Large intestine (tissue), 12 donors: Measurements from ENCODE around the gene COL17A1. TPM values are rescaled to one million over a fixed set of nuclear protein-coding genes. Genes with fewer than 3 reads are reported as not detected.
A peak's percentile ranks its signal among the peaks of the same experiment; 100 is the strongest.

Source experiments
- DNase-seq, 2 donors: peaks; one replicate each; pipeline versions ENCODE4 v3.0.0 to v3.0.0-alpha.2; 2013
- H3K27ac ChIP-seq: one replicate; pipeline ENCODE4 v1.5.1; 2013; ENCODE audit warnings: low read length
- H3K27me3 ChIP-seq: 2 replicates; pipeline ENCODE4 v1.6.1; 2013; ENCODE audit warnings: low read length; ENCODE audit not compliant: control insufficient read depth, insufficient read depth
- H3K36me3 ChIP-seq: 2 replicates; pipeline ENCODE4 v1.6.1; 2013; ENCODE audit warnings: low read length; ENCODE audit not compliant: control insufficient read depth, insufficient read depth
- H3K4me1 ChIP-seq: one replicate; pipeline ENCODE4 v1.6.1; 2013; ENCODE audit warnings: low read length; ENCODE audit not compliant: control insufficient read depth, insufficient read depth
- H3K4me3 ChIP-seq: one replicate; pipeline ENCODE4 v1.5.1; 2013; ENCODE audit warnings: low read length
- H3K9me3 ChIP-seq: one replicate; pipeline ENCODE4 v1.6.1; 2013; ENCODE audit warnings: mild to moderate bottlenecking, low read depth, low read length, moderate library complexity; ENCODE audit not compliant: control insufficient read depth
- WGBS: methylation state at CpG from one replicate; pipeline ENCODE4 v1.1.5; 2013; ENCODE audit warnings: low lambda C conversion rate; ENCODE audit not compliant: insufficient coverage; 5-methylcytosine and 5-hydroxymethylcytosine counted together
- long read RNA-seq, 11 donors: transcript quantifications; one replicate each; lab custom pipeline, GENCODE V29; 2026
- polyA plus RNA-seq: library from polyadenylated mRNA; unstranded; fragments of 120-200 nt; gene quantifications from one replicate; pipeline ENCODE4 v1.2.1, GENCODE V29; 2013

COL17A1 gene
- 8.8 TPM for polyA plus RNA-seq
- long read RNA-seq, donor 1 = 0 reads
- long read RNA-seq, donor 2 = 0 reads
- long read RNA-seq, donor 3 = 0 reads
- long read RNA-seq, donor 4 = 0 reads
- long read RNA-seq, donor 5, full-length matches to known transcripts = 1 of 1 reads
- long read RNA-seq, donor 5, partial matches to known transcripts = 0 of 1 reads
- long read RNA-seq, donor 5, other reads (novel, unspliced or antisense) = 0 of 1 reads
- long read RNA-seq, donor 6 = 0 reads
- long read RNA-seq, donor 7, partial matches to known transcripts = 6 of 6 reads
- long read RNA-seq, donor 7, other reads (novel, unspliced or antisense) = 0 of 6 reads
- long read RNA-seq, donor 8 = 0 reads
- long read RNA-seq, donor 9 = 0 reads
- long read RNA-seq, donor 10 = 0 reads
- long read RNA-seq, donor 11 = 0 reads

DNA sequence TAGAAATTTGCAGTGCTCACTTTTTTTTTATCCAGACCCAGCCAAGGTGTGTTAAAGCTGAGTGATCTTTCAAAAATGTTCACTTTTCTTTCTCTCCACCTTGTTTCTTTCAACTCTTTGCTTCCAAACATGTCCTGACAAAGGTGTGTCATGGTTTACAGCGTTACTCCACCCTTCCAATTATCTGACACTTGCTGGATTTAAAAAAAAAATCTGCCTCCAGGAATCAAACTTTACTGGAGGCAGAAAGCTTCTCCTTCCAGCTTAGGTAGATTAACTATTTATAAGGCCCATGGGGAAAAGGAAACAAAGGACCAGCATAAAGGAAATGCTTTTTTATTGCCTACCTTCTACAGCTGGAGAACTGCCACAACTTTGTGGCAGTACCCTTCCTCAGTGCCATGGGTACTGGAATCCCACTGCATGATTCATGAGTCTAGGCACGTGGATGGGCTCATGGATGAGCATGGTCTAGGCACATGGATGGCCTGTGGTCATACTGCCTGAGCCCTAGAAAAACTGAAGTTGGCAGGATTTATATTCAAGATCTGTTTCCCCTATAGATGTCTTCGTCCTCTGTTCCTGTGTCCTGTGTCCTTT is at the start of gene COL17A1:
Gene COL17A1, minus strand, starts transcription at position 80 of the 600 bp plus-strand sequence. CDS start 5,207 bp downstream, outside the sequence.
- H3K9me3 ChIP-seq = no peaks in the 10 kb centered on the region
- WGBS = 100% methylated on average over 1 of the region's 3 CpGs
- no peak within 1 kb of the TSS for H3K27ac ChIP-seq
- H3K4me1 ChIP-seq = peaks cover 9% of the 10 kb centered on the region
- no peaks in the 10 kb centered on the region for H3K27me3 ChIP-seq
- no peak within 1 kb of the TSS for H3K4me3 ChIP-seq
- DNase-seq = no peak
- no peaks in the 10 kb centered on the region for H3K36me3 ChIP-seq

DNA sequence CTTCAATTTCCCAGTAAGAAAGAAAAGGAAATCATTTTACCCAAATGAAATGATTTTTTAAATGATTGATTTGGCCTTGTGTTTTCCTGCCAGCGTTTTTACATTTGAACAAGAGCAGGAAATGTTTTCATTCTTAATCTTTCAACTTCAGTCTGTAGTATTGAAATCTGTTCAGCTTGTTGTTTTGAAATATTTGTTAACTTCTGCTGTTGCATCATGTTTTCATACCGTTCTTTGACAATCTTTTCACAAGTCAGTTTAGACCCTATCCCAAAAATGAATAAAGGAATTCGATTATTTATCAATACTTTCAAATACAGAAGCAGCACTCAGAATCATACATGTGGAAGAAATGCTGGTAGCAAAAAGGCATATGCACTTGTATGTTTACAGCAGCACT is 44.4 kb upstream of the COL17A1 start:
- Histone ChIP-seq H3K4me3 (no peak overlapping the region), H3K27me3 (no peaks in the 10 kb centered on the region), H3K9me3 (no peaks in the 10 kb centered on the region), H3K27ac (no peak overlapping the region), H3K4me1 (no peaks in the 10 kb centered on the region), H3K36me3 (peaks cover 2% of the 10 kb centered on the region)
- WGBS = 60% methylated on average over 1 of the region's 3 CpGs
- DNase-seq = no peak

DNA sequence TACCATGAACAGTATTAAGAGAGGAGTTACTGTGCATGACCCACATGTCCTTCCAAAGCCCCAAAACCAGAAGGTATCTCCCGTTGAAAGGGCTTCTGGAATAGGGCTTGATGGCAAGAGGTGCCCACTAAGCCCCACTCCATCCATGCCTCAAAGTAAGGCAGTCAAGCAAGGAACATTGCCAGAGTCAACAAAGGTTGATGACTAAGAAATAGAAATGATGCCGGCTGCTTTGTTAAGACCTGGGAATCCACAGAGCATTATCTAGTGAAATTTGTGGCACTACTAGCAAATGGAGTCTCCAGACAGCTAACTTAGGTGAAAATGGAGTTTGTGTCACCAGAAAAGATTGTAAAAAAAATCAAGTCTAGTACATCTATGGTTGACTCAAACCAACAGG is 42.5 kb upstream of the COL17A1 start:
- Histone ChIP-seq H3K27me3 (no peaks in the 10 kb centered on the region), H3K4me1 (peaks cover under 1% of the 10 kb centered on the region), H3K9me3 (no peaks in the 10 kb centered on the region), H3K4me3 (no peak overlapping the region), H3K27ac (no peak overlapping the region), H3K36me3 (peaks cover 2% of the 10 kb centered on the region)
- DNase-seq = no peak
- WGBS = no CpG with 5 or more reads among the region's 2 CpGs

DNA sequence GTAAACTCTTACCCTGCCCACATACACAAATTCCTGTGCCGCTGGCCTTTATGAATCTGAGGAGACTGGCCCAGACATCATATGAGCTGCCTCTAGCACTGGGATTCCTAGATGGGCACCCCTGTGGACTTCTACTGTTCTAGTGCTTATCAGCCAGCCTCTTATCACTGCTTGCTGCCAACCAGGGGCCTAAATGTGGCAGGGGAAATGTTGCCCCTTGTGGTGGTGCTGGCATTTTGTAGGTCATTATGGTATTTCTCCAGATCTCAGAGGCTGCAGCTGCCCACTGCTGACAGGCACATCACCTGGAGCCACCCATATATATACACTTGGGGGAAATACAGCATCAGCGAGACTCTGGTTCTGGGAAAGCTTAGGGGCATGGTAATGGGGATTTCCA is 41.7 kb upstream of the COL17A1 start:
- H3K27me3 ChIP-seq = no peaks in the 10 kb centered on the region
- no peak overlapping the region for H3K27ac ChIP-seq
- DNase-seq = no peak
- no CpG with 5 or more reads among the region's 2 CpGs for WGBS
- H3K4me3 ChIP-seq = no peak overlapping the region
- H3K4me1 ChIP-seq = peaks cover 2% of the 10 kb centered on the region
- H3K9me3 ChIP-seq = no peaks in the 10 kb centered on the region
- peaks cover 2% of the 10 kb centered on the region for H3K36me3 ChIP-seq

DNA sequence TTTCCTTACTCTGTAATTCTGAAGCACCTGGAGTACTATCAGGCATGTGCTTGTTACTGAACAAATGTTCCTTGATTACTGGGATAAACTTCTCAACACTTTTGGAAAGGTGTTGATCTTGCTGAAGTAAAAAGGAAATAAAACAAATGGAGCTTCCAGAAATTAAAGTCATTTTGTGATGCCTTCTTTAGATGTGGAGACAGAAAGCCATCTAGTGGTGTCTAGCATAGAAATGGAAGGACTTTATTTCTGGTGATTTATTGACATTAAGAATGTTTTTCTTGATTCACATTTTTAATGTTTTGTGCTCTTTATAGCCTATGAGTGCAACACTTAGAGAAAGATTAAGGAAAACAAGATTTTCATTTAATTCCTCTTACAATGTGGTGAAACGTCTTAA is 37.7 kb upstream of the COL17A1 start:
- no peak overlapping the region for H3K27ac ChIP-seq
- no peak for DNase-seq
- H3K4me1 ChIP-seq = peaks cover 7% of the 10 kb centered on the region
- H3K9me3 ChIP-seq = no peaks in the 10 kb centered on the region
- no peaks in the 10 kb centered on the region for H3K27me3 ChIP-seq
- WGBS = no CpG with 5 or more reads among the region's 1 CpG
- H3K36me3 ChIP-seq = peaks cover 2% of the 10 kb centered on the region
- H3K4me3 ChIP-seq = no peak overlapping the region

DNA sequence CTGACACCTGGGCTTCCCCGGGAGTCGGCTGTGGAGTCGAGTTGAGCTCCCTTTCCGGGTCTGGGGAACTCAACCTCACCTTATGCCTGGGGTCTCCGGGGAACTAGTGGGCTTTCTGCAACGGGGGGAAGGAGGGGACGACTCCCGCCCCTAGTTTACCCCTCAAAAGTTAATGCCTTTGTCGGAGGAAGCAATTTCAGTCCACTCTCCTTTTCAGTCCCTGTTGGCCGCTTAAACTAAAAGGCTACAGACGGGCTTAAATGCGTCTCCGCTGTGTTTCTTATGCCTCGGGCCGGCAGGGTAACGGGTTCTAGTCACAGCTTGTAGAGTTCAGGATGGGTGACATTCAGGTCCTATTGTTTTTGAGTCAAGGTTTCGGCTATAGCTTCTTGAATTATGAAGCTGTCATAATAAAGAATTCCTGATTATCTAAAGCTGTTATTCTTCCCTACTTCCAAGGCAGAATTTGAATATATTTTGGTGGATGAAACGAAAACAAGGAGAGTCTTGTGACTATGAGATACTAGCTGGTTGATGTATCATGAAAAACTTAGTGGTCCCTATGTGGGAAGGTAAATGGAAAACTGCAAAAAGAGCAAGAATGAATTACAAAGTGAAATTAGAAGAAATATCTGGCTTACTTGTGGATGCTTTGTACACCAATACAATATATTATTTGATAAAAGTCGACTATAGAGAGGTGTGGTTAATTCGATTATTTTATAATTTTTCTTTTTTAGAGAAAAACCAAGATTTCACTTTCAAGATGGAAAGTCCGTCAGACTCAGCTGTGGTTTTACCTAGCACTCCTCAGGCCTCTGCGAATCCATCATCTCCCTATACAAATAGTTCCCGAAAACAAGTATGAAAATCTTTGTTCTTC is 36.8 kb upstream of the COL17A1 start:
- H3K9me3 ChIP-seq = no peaks in the 10 kb centered on the region
- no peaks in the 10 kb centered on the region for H3K27me3 ChIP-seq
- peaks cover 7% of the 10 kb centered on the region for H3K4me1 ChIP-seq
- peaks cover 2% of the 10 kb centered on the region for H3K36me3 ChIP-seq
- WGBS = 75% methylated on average over 3 of the region's 23 CpGs
- no peak for DNase-seq
- peak overlapping the region; percentile 73 for H3K4me3 ChIP-seq
- peak overlapping the region; percentile 78 for H3K27ac ChIP-seq

DNA sequence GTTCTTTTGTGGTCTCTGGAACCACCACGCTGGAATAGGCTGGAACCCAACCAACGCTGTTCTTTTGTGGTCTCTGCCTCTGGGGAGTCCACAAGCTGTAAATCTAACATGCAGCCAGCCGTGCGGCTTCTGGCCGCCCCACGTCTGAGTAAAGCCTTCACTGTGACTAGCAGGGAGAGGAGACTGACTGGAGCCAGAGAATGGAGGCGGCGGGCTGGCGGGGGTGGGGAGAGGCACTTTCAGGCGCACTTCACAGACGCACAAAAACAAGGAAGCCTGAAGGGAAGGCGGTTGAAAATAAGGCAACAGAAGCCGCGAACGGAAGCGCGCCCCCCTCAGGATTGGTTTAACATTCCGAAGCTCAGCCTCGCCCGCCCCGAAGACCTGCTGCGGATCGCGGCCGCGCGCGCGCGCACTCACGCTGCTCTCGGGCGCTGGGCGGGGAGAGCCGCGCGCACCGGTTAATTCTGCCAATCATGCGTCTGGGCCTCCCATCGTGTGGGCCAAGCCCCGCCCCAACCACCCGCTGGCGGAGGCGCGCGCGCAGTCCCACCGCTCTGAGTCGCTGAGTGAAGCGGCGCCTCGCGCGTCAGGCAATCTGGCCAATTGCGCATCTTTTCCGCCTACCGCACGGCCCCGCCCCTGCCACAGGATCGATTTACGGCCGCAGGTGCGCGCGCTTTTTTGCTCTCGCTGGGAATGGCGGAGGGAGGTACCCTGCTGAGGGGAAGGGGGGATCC is 36.0 kb upstream of the COL17A1 start, which contains the start of gene SFR1:
Gene SFR1, plus strand, starts transcription at position 687 of the 740 bp plus-strand sequence. Its CDS starts 13 bp downstream, at position 700.
- Histone ChIP-seq H3K27ac (peak within 1 kb of the TSS; percentile 98), H3K4me3 (peak within 1 kb of the TSS; percentile 73), H3K4me1 (peaks cover 7% of the 10 kb centered on the region), H3K36me3 (peaks cover 2% of the 10 kb centered on the region), H3K27me3 (no peaks in the 10 kb centered on the region), H3K9me3 (no peaks in the 10 kb centered on the region)
- peak; percentile 99 to 100 for DNase-seq
- no CpG with 5 or more reads among the region's 67 CpGs for WGBS

DNA sequence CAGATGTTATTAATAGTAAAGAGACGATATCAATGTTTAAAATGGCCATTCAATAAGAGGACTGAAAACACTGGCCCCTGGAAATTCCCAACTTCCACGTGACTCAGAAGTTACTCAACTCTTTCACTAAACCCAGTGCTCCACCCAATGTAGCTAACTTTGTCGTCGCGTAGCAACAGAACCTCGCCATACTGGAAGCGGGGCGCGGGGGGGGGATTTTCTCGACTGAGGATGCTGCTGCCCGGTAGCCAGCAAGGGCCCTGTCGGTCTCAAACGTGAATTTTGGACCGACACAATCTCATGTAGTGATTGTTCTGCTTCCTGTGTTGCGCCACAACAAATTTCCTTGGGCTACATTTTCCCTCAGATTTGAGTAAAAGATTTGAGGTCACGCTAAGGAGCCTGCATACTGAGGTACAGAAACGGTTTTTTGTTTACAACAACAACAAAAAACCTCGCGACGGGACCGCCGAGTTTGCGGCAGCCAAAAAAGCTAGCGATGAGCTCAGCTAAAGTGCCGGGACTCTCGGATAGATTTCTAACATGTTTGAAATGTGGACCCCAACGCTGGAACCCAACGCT is 35.3 kb upstream of the COL17A1 start:
- Histone ChIP-seq H3K4me1 (peaks cover 7% of the 10 kb centered on the region), H3K4me3 (peak overlapping the region; percentile 63), H3K9me3 (no peaks in the 10 kb centered on the region), H3K27me3 (no peaks in the 10 kb centered on the region), H3K36me3 (peaks cover 2% of the 10 kb centered on the region), H3K27ac (peak overlapping the region; percentile 98)
- DNase-seq = peak; percentile 90 to 95
- WGBS = no CpG with 5 or more reads among the region's 28 CpGs

DNA sequence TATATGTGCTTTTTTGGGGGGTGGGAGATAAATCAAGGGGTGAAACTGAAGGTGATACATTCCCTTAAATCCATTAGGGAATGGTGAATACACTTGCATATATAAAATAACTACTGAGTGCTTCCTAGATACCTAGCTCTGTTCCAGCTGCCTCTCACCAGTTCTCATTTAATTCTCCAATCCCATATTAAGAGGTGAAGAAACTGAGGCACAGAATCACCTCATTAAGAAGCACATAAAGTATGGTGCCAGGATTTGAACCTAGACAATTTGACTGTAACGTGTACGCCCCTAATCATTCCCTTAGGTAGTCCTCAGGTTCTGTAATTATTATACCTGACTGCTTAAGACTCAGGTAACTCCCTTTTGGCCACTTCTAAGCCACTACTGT is 34.8 kb upstream of the COL17A1 start:
- no peaks in the 10 kb centered on the region for H3K27me3 ChIP-seq
- H3K4me1 ChIP-seq = peaks cover 7% of the 10 kb centered on the region
- no peaks in the 10 kb centered on the region for H3K9me3 ChIP-seq
- H3K27ac ChIP-seq = peak overlapping the region; percentile 98
- WGBS = no CpG with 5 or more reads among the region's 2 CpGs
- peaks cover 2% of the 10 kb centered on the region for H3K36me3 ChIP-seq
- H3K4me3 ChIP-seq = peak overlapping the region; percentile 63
- no peak for DNase-seq
